ENCODE data around the gene ZER1.

The ZER1 gene

GRCh38 chr9:128689820-128690683, 81.7 kb downstream of the ZER1 start:
- DNase-seq (ENCODE audit: low read depth) = peak; percentile 34
- TF ChIP-seq CTCF (conservative IDR thresholded peaks at IDR 0.05; ENCODE audit: low read length) = no peak
- peak overlapping the region; percentile 62 for H3K4me3 ChIP-seq (ENCODE audit: low read length)

- no peak for DNase-seq (ENCODE audit: low read depth)
- peak overlapping the region; percentile 61 for H3K4me3 ChIP-seq (ENCODE audit: low read length)
- no peak for TF ChIP-seq CTCF (conservative IDR thresholded peaks at IDR 0.05; ENCODE audit: low read length)
Observed at GRCh38 chr9:128689293-128689774, 82.4 kb downstream of the ZER1 start.

- TF ChIP-seq CTCF (conservative IDR thresholded peaks at IDR 0.05; ENCODE audit: low read length) = no peak
- DNase-seq (ENCODE audit: low read depth) = peak; percentile 91
- peak within 1 kb of the TSS; percentile 62 for H3K4me3 ChIP-seq (ENCODE audit: low read length)
Observed at GRCh38 chr9:128688501-128689292, 83.0 kb downstream of the ZER1 start, which contains the start of gene SET. TSS of gene SET (plus strand) at chr9:128689222. CDS start at chr9:128689583, 361 bp downstream.

- DNase-seq (ENCODE audit: low read depth) = no peak
- TF ChIP-seq CTCF (conservative IDR thresholded peaks at IDR 0.05; ENCODE audit: low read length) = no peak
- H3K4me3 ChIP-seq (ENCODE audit: low read length) = no peak overlapping the region
Observed at GRCh38 chr9:128687453-128687852, 84.3 kb downstream of the ZER1 start.

- no peak for DNase-seq (ENCODE audit: low read depth)
- no peak overlapping the region for H3K4me3 ChIP-seq (ENCODE audit: low read length)
- TF ChIP-seq CTCF (conservative IDR thresholded peaks at IDR 0.05; ENCODE audit: low read length) = no peak
Observed at GRCh38 chr9:128685636-128686489, 85.9 kb downstream of the ZER1 start.

- DNase-seq (ENCODE audit: low read depth) = peak; percentile 76
- H3K4me3 ChIP-seq (ENCODE audit: low read length) = peak overlapping the region; percentile 79
- no peak for TF ChIP-seq CTCF (conservative IDR thresholded peaks at IDR 0.05; ENCODE audit: low read length)
Observed at GRCh38 chr9:128684325-128685199, 87.2 kb downstream of the ZER1 start.
